HepG2 (cell line): Measurements from ENCODE around the gene KLF16. TPM values are rescaled to one million over a fixed set of nuclear protein-coding genes. Genes with fewer than 3 reads are reported as not detected.

Source experiments
- ATAC-seq: fragments of 200-7000 bp; cut with Tn5 transposase; 3 replicates; pipeline ENCODE4 v1.9.1; 2020; ENCODE audit warnings: mild to moderate bottlenecking, moderate library complexity
- BruUV-seq: library from RNA; stranded (reverse); fragments of 400-500 nt; replicated peaks from 2 replicates; lab custom pipeline; 2021; lab: Mats Ljungman, UMichigan
- CTCF ChIA-PET: fragments of 300-600 bp; formaldehyde crosslinking; extraction: SDS; loops from one replicate; lab custom pipeline; 2021; ENCODE audit warnings: low total read pairs, inconsistent platforms, low intra/inter-chr PET ratio; lab: Yijun Ruan, JAX
- POLR2A ChIA-PET: fragments of 350-600 bp; sonication (Branson Sonifier 250); formaldehyde crosslinking; loops from one replicate; lab custom pipeline; 2020; ENCODE audit warnings: antibody characterized with exemption, inconsistent platforms; lab: Yijun Ruan, JAX
- DNase-seq: peaks from one replicate; pipeline ENCODE4 v3.0.0-alpha.2; 2015; ENCODE audit warnings: low spot score
- FAIRE-seq: peaks from 3 replicates; lab custom pipeline; 2011; peaks lifted over from hg19 to GRCh38; lab: Jason Lieb, UNC
- H2AFZ ChIP-seq: one replicate; pipeline ENCODE4 v1.6.1; 2011; ENCODE audit warnings: low read length, inconsistent platforms
- H3K27ac ChIP-seq: fragments of 300-600 bp; 3 replicates; pipeline ENCODE4 v1.8.0; 2011; ENCODE audit warnings: mixed run types, mild to moderate bottlenecking, mixed read lengths, low read length, inconsistent platforms; ENCODE audit not compliant: insufficient read depth; ENCODE audit errors: extremely low read length
- H3K27me3 ChIP-seq, 2 experiments: fragments of 200-600 bp in 1 of 2; 2 replicates in 1 of 2; 3 replicates in 1 of 2; pipeline versions ENCODE4 v1.6.0 to v1.8.0; 2011; ENCODE audit warnings: low read length in 2 of 2, mild to moderate bottlenecking in 2 of 2, moderate library complexity in 2 of 2, inconsistent platforms in 1 of 2; ENCODE audit not compliant: insufficient read depth in 2 of 2, control insufficient read depth in 1 of 2
- H3K36me3 ChIP-seq, 2 experiments: fragments of 200-600 bp in 1 of 2; replicated peaks in 1 of 2; 2 replicates in 1 of 2; 3 replicates in 1 of 2; pipeline versions ENCODE4 v1.5.1 to v1.8.0; 2011; ENCODE audit warnings: low read length in 2 of 2, inconsistent platforms in 1 of 2; ENCODE audit not compliant: insufficient read depth in 2 of 2, control insufficient read depth in 1 of 2
- H3K4me1 ChIP-seq: 2 replicates; pipeline ENCODE4 v1.5.1; 2012; ENCODE audit warnings: low read length, inconsistent platforms; ENCODE audit not compliant: insufficient read depth
- H3K4me2 ChIP-seq: 2 replicates; pipeline ENCODE4 v1.6.0; 2011; ENCODE audit warnings: low read depth, low read length, inconsistent platforms
- H3K4me3 ChIP-seq, 3 experiments: fragments of 200-600 bp in 1 of 3; sonication (generic), shearing (Covaris generic) in 1 of 3; replicated peaks in 1 of 3; 2 replicates each; pipeline ENCODE4 v1.5.1; 2011 to 2016; ENCODE audit warnings: low read length in 3 of 3, inconsistent platforms in 2 of 3, low read depth in 2 of 3, mild to moderate bottlenecking in 2 of 3, control low read depth in 1 of 3, mixed read lengths in 1 of 3; ENCODE audit not compliant: insufficient read depth in 1 of 3
- H3K79me2 ChIP-seq: one replicate; pipeline ENCODE4 v1.6.1; 2011; ENCODE audit warnings: low read length, inconsistent platforms; ENCODE audit not compliant: insufficient read depth
- H3K9ac ChIP-seq: 2 replicates; pipeline ENCODE4 v1.6.0; 2011; ENCODE audit warnings: mild to moderate bottlenecking, low read depth, low read length, inconsistent platforms; ENCODE audit not compliant: insufficient read depth
- H3K9me3 ChIP-seq: 2 replicates; pipeline ENCODE4 v1.5.1; 2012; ENCODE audit warnings: mild to moderate bottlenecking, low read length
- H4K20me1 ChIP-seq: 2 replicates; pipeline ENCODE4 v1.6.0; 2011; ENCODE audit warnings: inconsistent platforms, mild to moderate bottlenecking, low read length, moderate library complexity; ENCODE audit not compliant: insufficient read depth
- ATF4 ChIP-seq, 2 experiments: fragments of 450-650 bp in 1 of 2; sonication (generic) in 1 of 2; formaldehyde crosslinking; IDR thresholded peaks; 2 replicates each; pipeline versions ENCODE4 v1.5.0 to v1.8.0; 2020 to 2022; ENCODE audit warnings: mild to moderate bottlenecking in 1 of 2, missing genetic modification reagents in 1 of 2
- HNF1B ChIP-seq: sonication (generic); formaldehyde crosslinking; IDR thresholded peaks from 2 replicates; pipeline ENCODE4 v1.5.1; 2020; ENCODE audit warnings: mild to moderate bottlenecking, moderate library complexity, missing genetic modification reagents
- MATR3 ChIP-seq: sonication (generic); formaldehyde crosslinking; IDR thresholded peaks from 2 replicates; pipeline ENCODE4 v1.4.0; 2020; ENCODE audit warnings: missing genetic modification reagents
- PATZ1 ChIP-seq: sonication (generic); formaldehyde crosslinking; IDR thresholded peaks from 2 replicates; pipeline ENCODE4 v1.4.0; 2020; ENCODE audit warnings: missing genetic modification reagents
- PAXIP1 ChIP-seq: sonication (generic); formaldehyde crosslinking; conservative IDR thresholded peaks from 2 replicates; pipeline ENCODE4 v1.4.0; 2020; ENCODE audit warnings: mild to moderate bottlenecking, missing genetic modification reagents, moderate library complexity
- ZBTB7B ChIP-seq: sonication (generic); formaldehyde crosslinking; IDR thresholded peaks from 2 replicates; pipeline ENCODE4 v1.4.0; 2020; ENCODE audit warnings: missing genetic modification reagents
- ZC3H13 ChIP-seq: sonication (generic); formaldehyde crosslinking; IDR thresholded peaks from 2 replicates; pipeline ENCODE4 v1.8.1; 2023; ENCODE audit warnings: mild to moderate bottlenecking, missing genetic modification reagents, moderate library complexity
- ZNF501 ChIP-seq: sonication (generic); formaldehyde crosslinking; IDR thresholded peaks from 2 replicates; pipeline ENCODE4 v1.5.1; 2020; ENCODE audit warnings: mild to moderate bottlenecking, moderate library complexity, missing genetic modification reagents
- ZNF737 ChIP-seq: sonication (generic); formaldehyde crosslinking; IDR thresholded peaks from 2 replicates; pipeline ENCODE4 v1.5.0; 2020; ENCODE audit warnings: missing genetic modification reagents, mild to moderate bottlenecking, borderline replicate concordance
- WGBS: methylation state at CpG from one replicate; pipeline ENCODE4 v1.1.6; 2017; ENCODE audit warnings: low lambda C conversion rate; 5-methylcytosine and 5-hydroxymethylcytosine counted together
- in situ Hi-C: cut with HindIII; loops from 2 replicates; pipeline ENCODE4 v1.10.0; 2017; ENCODE audit warnings: low pct_unique_long_range_greater_than_20kb; ENCODE audit not compliant: extremely low pct_ligation_motif_present
- intact Hi-C: fragments of 100-400 bp; cut with micrococcal nuclease; formaldehyde crosslinking; loops from one replicate; pipeline ENCODE4 v1.10.0; 2022; ENCODE audit not compliant: unreplicated experiment
- polyA plus RNA-seq, 8 experiments: library from polyadenylated mRNA; depleted of rRNA in 3 of 8; stranded (reverse) in 7 of 8; unstranded in 1 of 8; fragments of >200 nt; fragmentation: Illumina TruSeq in 4 of 8; extraction: Trizol in 4 of 8; gene quantifications; 2 replicates each; pipeline versions ENCODE4 v1.2.1 to v1.2.3, GENCODE V29; 2011 to 2016; ENCODE audit warnings: low read depth in 4 of 8, missing spikeins in 1 of 8, mixed read lengths in 1 of 8; ENCODE audit not compliant: insufficient read depth in 1 of 8
- total RNA-seq, 5 experiments: library from RNA; depleted of rRNA; stranded (reverse); fragments of >200 nt; fragmentation: Illumina TruSeq; extraction: Trizol; gene quantifications; 2 replicates each; pipeline ENCODE4 v1.2.3, GENCODE V29; 2016; ENCODE audit warnings: low read depth in 1 of 5

Gene KLF16
- total and polyA plus RNA-seq, 2 of the 13 experiments (the other 11 are each of a cell fraction or from before 2014, with no cell fraction given): 3.5 to 6.7 TPM

- Histone ChIP-seq H4K20me1 (peaks cover 6% of the 10 kb centered on the region; the same call in 1 of the 2 replicates), H3K9ac (no peak overlapping the region), H3K27ac (peak overlapping the region; percentile 83), H3K36me3 (peaks cover 0 to 2% of the 10 kb centered on the region in 2 experiments; a peak in 2 of 5 replicates), H3K4me3 (peak overlapping the region in 1 of 3 experiments; percentile 19; a peak in 2 of 6 replicates), H3K4me1 (peaks cover 83% of the 10 kb centered on the region), H3K4me2 (peak overlapping the region; percentile 78), H3K9me3 (no peaks in the 10 kb centered on the region), H3K79me2 (peaks cover 32% of the 10 kb centered on the region), H3K27me3 (no peaks in the 10 kb centered on the region), H2AFZ (no peak overlapping the region)
- CTCF ChIA-PET: no interaction called here
- DNase-seq (no peak), FAIRE-seq (no peak), ATAC-seq (peak; percentile 2; the same call in 2 of the 3 replicates)
- intact Hi-C loops (no loop called here), in situ Hi-C loops (no loop called here)
- 79% methylated on average over 2 of the region's 13 CpGs for WGBS
- no TSS peak for BruUV-seq
- POLR2A ChIA-PET: interaction anchor here (0.7 to 1.4 kb wide), 2 partner anchors 26 to 31 kb away, joined by 4 to 6 read pairs; no protein-coding TSS in a partner anchor
- TF ChIP-seq MATR3 (CRISPR knock-in tag) (no peak), ZNF501 (CRISPR knock-in tag) (peak; percentile 7; the same call in 1 of the 2 replicates), ATF4 (CRISPR knock-in tag; IDR thresholded peaks at IDR 0.05) (0 out of 4 replicates have a peak, but pooled peaks of 1 of the 2 experiments have one; percentile 8), PAXIP1 (CRISPR knock-in tag) (no peak), ZBTB7B (CRISPR knock-in tag) (peak; percentile 10; the same call in 1 of the 2 replicates), ZC3H13 (peak; percentile 37; the same call in 1 of the 2 replicates), PATZ1 (CRISPR knock-in tag) (peak; percentile 12; the same call in 1 of the 2 replicates), ZNF737 (CRISPR knock-in tag) (no peak), HNF1B (CRISPR knock-in tag) (0 out of 2 replicates have a peak, but pooled peaks have one; percentile 13)
These were observed 8.3 kb upstream of the KLF16 start for GRCh38 chr19:1871630-1872029.
